DOHH2 (cell line): ENCODE measurements around the gene WASF2.

ENCODE experiments used
- H3F3A ChIP-seq: fragments of 200-600 bp; sonication (generic), shearing (Covaris generic); 2 replicates; pipeline ENCODE4 v1.6.0; 2016; ENCODE audit warnings: antibody characterized with exemption, mild to moderate bottlenecking; ENCODE audit not compliant: control insufficient read depth, insufficient read depth
- H3K27ac ChIP-seq: fragments of 200-600 bp; sonication (generic); 2 replicates; pipeline ENCODE4 v1.5.1; 2014; ENCODE audit warnings: low read depth, mild to moderate bottlenecking, low read length, moderate library complexity
- H3K27me3 ChIP-seq: fragments of 200-600 bp; sonication (generic); 2 replicates; pipeline ENCODE4 v1.6.1; 2014; ENCODE audit warnings: mild to moderate bottlenecking, low read length, mixed read lengths; ENCODE audit not compliant: control insufficient read depth
- H3K36me3 ChIP-seq: fragments of 200-600 bp; sonication (generic); 2 replicates; pipeline ENCODE4 v1.6.1; 2014; ENCODE audit warnings: mild to moderate bottlenecking, low read length, moderate library complexity, mixed read lengths; ENCODE audit not compliant: control insufficient read depth
- H3K4me1 ChIP-seq: fragments of 200-600 bp; sonication (generic); 2 replicates; pipeline ENCODE4 v1.6.1; 2014; ENCODE audit warnings: mild to moderate bottlenecking, low read length, mixed read lengths; ENCODE audit not compliant: control insufficient read depth
- H3K4me2 ChIP-seq: fragments of 200-600 bp; sonication (generic); 2 replicates; pipeline ENCODE4 v1.6.0; 2014; ENCODE audit warnings: mild to moderate bottlenecking, low read length, moderate library complexity
- H3K4me3 ChIP-seq: fragments of 200-600 bp; sonication (generic); 2 replicates; pipeline ENCODE4 v1.5.1; 2014; ENCODE audit warnings: mild to moderate bottlenecking, low read length, mixed read lengths
- H3K79me2 ChIP-seq: fragments of 200-600 bp; sonication (generic); 2 replicates; pipeline ENCODE4 v1.6.1; 2014; ENCODE audit warnings: mild to moderate bottlenecking, low read length, mixed read lengths; ENCODE audit not compliant: control insufficient read depth
- H3K9me2 ChIP-seq: fragments of 200-600 bp; sonication (generic); replicated peaks from 2 replicates; pipeline ENCODE4 v1.6.1; 2014; ENCODE audit warnings: mild to moderate bottlenecking, low read length, mixed read lengths; ENCODE audit not compliant: control insufficient read depth
- H3K9me3 ChIP-seq: fragments of 200-600 bp; sonication (generic); 2 replicates; pipeline ENCODE4 v1.6.1; 2014; ENCODE audit warnings: antibody characterized with exemption, low read length, mixed read lengths; ENCODE audit not compliant: control insufficient read depth, insufficient read depth
- H4K20me1 ChIP-seq: fragments of 200-600 bp; sonication (generic); 2 replicates; pipeline ENCODE4 v1.6.0; 2014; ENCODE audit warnings: low read depth, mild to moderate bottlenecking, antibody characterized with exemption, low read length, moderate library complexity; ENCODE audit not compliant: control insufficient read depth, insufficient read depth
- CTCF ChIP-seq: fragments of 200-600 bp; sonication (generic); IDR thresholded peaks from one replicate; pipeline ENCODE4 v1.5.1; 2014; ENCODE audit warnings: antibody characterized with exemption, mild to moderate bottlenecking, low read depth, low read length; ENCODE audit not compliant: poor library complexity, severe bottlenecking
- EZH2phosphoT487 ChIP-seq: fragments of 200-600 bp; sonication (generic); IDR thresholded peaks from 2 replicates; pipeline ENCODE4 v1.6.1; 2017; ENCODE audit warnings: borderline replicate concordance, mild to moderate bottlenecking, antibody characterized with exemption, low read length, moderate library complexity, mixed read lengths

The WASF2 gene

GRCh38 chr1:27446496-27447020 lies 43.4 kb downstream of the WASF2 start:
- Histone ChIP-seq H3K36me3 (peaks cover 16% of the 10 kb centered on the region), H3K27ac (no peak overlapping the region), H4K20me1 (peaks cover 18% of the 10 kb centered on the region), H3K9me3 (no peaks in the 10 kb centered on the region), H3K4me2 (no peak overlapping the region), H3K27me3 (no peaks in the 10 kb centered on the region), H3K4me1 (peaks cover 42% of the 10 kb centered on the region), H3K9me2 (no peaks in the 10 kb centered on the region), H3K4me3 (no peak overlapping the region), H3K79me2 (peaks cover 74% of the 10 kb centered on the region), H3F3A (peaks cover 4% of the 10 kb centered on the region)
- TF ChIP-seq EZH2phosphoT487 (no peak), CTCF (no peak)

- Histone ChIP-seq H3K36me3 (peaks cover 16% of the 10 kb centered on the region), H3K4me3 (no peak overlapping the region), H3K4me2 (peak overlapping the region; percentile 13), H3K9me2 (no peaks in the 10 kb centered on the region), H4K20me1 (peaks cover 12% of the 10 kb centered on the region), H3K79me2 (peaks cover 69% of the 10 kb centered on the region), H3F3A (peaks cover 7% of the 10 kb centered on the region), H3K9me3 (no peaks in the 10 kb centered on the region), H3K4me1 (peaks cover 36% of the 10 kb centered on the region), H3K27ac (no peak overlapping the region), H3K27me3 (no peaks in the 10 kb centered on the region)
- TF ChIP-seq EZH2phosphoT487 = no peak
- TF ChIP-seq CTCF = no peak
Measured at GRCh38 chr1:27445177-27445936, 44.6 kb downstream of the WASF2 start.

DNA sequence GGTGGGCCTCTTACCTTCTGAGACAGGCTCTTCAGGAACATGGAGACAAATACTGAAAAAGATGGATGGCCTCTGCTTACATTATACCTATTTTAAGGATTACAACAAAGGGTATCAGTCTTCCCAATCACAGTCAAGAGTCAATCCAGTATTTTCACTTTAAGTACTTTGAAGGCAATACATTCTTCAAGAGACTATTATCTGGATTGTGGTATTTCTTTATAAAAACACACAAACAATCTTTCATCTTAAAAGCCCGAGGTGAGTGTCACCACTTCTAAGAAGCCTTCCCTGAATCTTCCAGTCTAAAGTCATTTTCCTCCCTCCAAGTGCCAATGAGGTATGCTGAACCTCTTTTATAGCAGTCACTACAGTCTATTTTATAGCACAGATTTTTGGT lies 45.3 kb downstream of the WASF2 start:
- H3F3A ChIP-seq = peaks cover 7% of the 10 kb centered on the region
- no peak overlapping the region for H3K4me2 ChIP-seq
- peaks cover 70% of the 10 kb centered on the region for H3K79me2 ChIP-seq
- H3K4me3 ChIP-seq = no peak overlapping the region
- H3K4me1 ChIP-seq = peaks cover 42% of the 10 kb centered on the region
- no peak overlapping the region for H3K27ac ChIP-seq
- H3K9me3 ChIP-seq = no peaks in the 10 kb centered on the region
- TF ChIP-seq CTCF (no peak), EZH2phosphoT487 (no peak)
- H3K9me2 ChIP-seq = no peaks in the 10 kb centered on the region
- H3K27me3 ChIP-seq = no peaks in the 10 kb centered on the region
- peaks cover 12% of the 10 kb centered on the region for H4K20me1 ChIP-seq
- peaks cover 16% of the 10 kb centered on the region for H3K36me3 ChIP-seq
